Embryonic facial prominence (tissue), 1 donor: Measurements from ENCODE around the gene GPSM1.

Experiments used
- DNase-seq: peaks from one replicate; pipeline ENCODE4 v3.0.0-alpha.2; 2016; ENCODE audit errors: extremely low spot score

The GPSM1 gene

GRCh38 chr9:136331556-136332481, 4.5 kb downstream of the GPSM1 start:
- DNase-seq: no peak

- DNase-seq: no peak
Measured at GRCh38 chr9:136332482-136332983, 5.2 kb downstream of the GPSM1 start.

DNA sequence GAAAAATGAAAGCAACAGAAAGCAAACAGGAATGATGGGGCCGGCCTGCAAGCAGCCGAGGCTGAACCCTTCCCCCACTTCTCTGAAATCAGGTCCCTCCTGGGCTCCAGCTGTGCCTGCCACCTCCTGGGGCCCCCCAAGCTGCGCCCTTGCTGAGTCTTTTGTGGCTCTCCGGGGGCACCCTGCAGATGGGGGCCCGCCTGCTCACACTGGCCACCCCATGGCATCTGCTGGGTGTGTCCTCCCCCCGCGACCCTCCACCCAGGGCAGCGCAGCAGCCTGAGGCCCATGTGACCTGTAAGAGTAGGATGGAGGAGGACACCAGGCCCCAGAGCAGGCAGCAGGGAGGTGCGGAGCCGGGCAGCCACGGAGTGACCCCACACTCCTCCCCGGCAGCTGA, 5.7 kb downstream of the GPSM1 start:
- no peak for DNase-seq

GRCh38 chr9:136333486-136333885, 6.1 kb downstream of the GPSM1 start:
- DNase-seq: no peak

DNA sequence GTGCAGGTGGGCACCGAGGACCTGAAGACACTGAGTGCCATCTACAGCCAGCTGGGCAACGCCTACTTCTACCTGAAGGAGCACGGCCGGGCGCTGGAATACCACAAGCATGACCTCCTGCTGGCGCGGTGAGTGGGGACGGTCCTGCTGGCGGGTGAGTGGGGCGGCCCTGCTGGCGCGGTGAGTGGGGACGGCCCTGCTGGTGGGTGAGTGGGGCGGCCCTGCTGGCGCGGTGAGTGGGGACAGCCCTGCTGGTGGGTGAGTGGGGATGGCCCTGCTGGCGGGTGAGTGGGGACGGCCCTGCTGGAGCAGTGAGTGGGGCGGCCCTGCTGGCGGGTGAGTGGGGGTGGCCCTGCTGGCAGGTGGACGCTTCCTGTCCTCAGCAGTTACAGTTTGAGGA, 7.2 kb downstream of the GPSM1 start:
- no peak for DNase-seq

DNA sequence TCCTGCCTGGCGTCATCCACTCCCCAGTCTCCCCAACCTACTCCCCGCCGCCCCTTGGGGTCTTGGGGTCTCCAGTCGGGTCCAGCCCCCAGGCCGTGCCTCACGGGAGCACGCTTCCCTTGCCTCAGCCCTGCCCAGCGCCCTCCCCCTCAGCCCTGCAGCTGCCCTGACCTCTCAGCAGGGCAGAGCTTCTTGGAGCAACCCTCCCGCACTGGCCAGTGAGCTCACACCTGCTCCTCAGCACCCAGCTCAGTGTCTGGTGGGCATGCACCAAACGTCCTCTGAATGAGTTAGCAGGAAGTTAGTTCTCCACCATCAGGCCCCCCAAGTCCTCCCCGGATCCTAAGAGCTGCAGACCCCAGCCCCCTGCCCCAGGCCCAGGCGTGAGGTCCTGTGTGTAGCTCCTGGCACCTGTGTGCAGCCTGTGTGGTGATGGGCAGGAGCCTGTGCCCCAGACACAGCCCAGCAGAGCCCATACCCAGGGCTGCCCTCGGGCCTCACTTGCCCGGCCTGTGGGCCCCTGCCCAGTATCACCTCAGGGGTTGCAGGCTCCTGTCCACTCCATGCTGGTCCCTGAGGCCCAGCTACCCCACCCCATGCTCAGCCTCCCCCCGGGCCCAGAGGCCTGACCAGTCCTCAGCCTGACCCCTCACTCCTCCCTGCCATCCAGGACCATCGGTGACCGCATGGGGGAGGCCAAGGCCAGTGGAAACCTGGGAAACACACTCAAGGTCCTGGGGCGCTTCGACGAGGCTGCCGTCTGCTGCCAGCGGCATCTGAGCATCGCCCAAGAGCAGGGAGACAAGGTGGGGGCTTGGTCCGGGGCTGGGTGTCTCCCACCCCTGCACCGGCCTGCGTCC, 8.2 kb downstream of the GPSM1 start:
- no peak for DNase-seq

GRCh38 chr9:136336156-136336870, 9.0 kb downstream of the GPSM1 start:
- DNase-seq: no peak

DNA sequence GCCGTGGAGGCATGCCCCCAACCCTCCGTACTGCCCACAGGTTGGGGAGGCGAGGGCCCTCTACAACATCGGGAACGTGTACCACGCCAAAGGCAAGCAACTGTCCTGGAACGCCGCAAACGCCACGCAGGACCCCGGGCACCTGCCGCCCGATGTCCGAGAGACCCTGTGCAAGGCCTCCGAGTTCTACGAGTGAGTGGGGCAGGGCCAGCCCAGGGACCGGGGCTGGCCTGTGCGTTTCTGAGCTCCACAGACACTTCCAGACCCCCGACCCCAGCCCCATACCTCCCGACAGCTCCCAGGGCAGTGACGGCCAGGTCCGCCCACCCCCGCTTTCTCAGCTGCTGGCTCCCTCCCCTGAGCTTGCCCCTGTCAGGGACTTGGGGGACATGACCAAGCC, 9.5 kb downstream of the GPSM1 start:
- no peak for DNase-seq

GRCh38 chr9:136337416-136338395, 10.4 kb downstream of the GPSM1 start:
- DNase-seq: no peak

GRCh38 chr9:136338511-136338910, 11.2 kb downstream of the GPSM1 start:
- DNase-seq: no peak

GRCh38 chr9:136339173-136339957, 12.0 kb downstream of the GPSM1 start:
- no peak for DNase-seq

- no peak for DNase-seq
Measured at GRCh38 chr9:136339958-136340310, 12.6 kb downstream of the GPSM1 start.

DNA sequence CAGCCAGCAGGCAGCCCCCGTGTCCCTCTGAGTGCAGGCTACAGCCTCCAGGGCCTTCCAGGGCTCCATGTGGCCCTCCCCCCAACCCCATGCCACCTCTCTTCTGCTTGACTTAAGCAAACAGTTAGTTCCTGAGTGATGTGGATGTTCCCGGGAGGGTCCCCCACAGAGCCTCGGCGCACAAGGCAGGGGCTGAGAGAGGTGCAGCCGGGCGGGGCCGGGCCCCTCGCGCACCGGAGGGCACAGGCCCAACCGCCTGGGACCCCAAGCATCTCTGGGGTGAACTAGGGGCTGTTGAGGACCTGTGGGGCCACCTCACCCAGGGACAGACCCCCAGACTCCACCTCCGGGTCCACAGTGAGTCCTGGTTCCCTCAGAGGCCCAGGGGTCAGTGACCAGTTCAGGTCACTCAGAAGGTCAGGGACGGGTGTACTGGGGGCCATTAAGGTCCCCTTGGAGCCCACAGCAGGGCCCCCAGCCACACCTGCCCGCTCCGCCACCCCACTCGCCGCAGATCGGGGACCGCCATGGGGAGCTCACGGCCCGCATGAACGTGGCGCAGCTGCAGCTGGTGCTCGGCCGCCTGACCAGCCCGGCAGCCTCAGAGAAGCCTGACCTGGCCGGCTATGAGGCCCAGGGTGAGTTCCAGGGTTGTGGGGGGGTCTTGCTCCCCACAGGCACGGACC, 13.2 kb downstream of the GPSM1 start:
- no peak for DNase-seq

- DNase-seq: no peak
Measured at GRCh38 chr9:136341042-136341655, 13.8 kb downstream of the GPSM1 start.

DNA sequence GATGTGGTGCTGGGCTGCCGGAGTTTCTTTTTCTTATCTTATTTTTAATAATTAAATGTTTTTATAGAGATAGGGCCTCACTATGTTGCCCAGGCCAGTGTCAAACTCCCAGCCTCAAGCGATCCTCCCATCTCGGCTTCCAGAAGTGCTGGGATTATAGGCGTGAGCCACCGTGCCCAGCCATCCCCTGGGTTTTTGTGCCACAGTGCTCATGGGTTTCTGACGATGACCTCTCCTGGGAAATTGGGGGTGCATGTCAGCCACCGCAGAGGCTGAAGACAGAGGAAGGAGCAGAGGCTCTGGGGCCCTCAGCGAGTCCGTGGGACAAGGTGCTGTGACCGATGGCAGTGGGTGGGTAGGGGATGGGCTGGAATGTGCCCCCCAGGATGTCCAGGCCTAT, 14.4 kb downstream of the GPSM1 start:
- DNase-seq: no peak

GRCh38 chr9:136342181-136343120, 15.1 kb downstream of the GPSM1 start:
- DNase-seq: peak; percentile 58

GRCh38 chr9:136343121-136343883, 16.0 kb downstream of the GPSM1 start:
- DNase-seq: no peak
